CD4-positive, alpha-beta T cell (primary cell): Measurements from ENCODE around the gene RCOR1. TPM values are rescaled to one million over a fixed set of nuclear protein-coding genes. Genes with fewer than 3 reads are reported as not detected.

Source experiments
- ATAC-seq: fragments of 200-7000 bp; cut with Tn5 transposase; one replicate; pipeline ENCODE4 v1.10.0; 2022; ENCODE audit warnings: mild to moderate bottlenecking; ENCODE audit not compliant: poor library complexity
- CTCF ChIA-PET: fragments of 350-600 bp; sonication (Branson Sonifier 250); formaldehyde crosslinking; loops from one replicate; lab custom pipeline; 2021; ENCODE audit warnings: antibody characterized with exemption, inconsistent platforms; lab: Charles Lee
- POLR2A ChIA-PET: fragments of 350-600 bp; sonication (Branson Sonifier 250); formaldehyde crosslinking; loops from one replicate; lab custom pipeline; 2021; ENCODE audit warnings: antibody characterized with exemption, inconsistent platforms; lab: Charles Lee
- DNase-seq, 14 experiments: peaks; one replicate each; pipeline ENCODE4 v3.0.0-alpha.2; 2013 to 2020; ENCODE audit warnings: mixed read lengths in 2 of 14
- H3K27ac ChIP-seq, 2 donors: one replicate each; pipeline versions ENCODE4 v1.5.1 to v1.7.0; 2013; ENCODE audit warnings: low read length in 2 of 2, low read depth in 1 of 2, mild to moderate bottlenecking in 1 of 2
- H3K27me3 ChIP-seq, 2 experiments: 1 replicate in 1 of 2; 2 replicates in 1 of 2; pipeline versions ENCODE4 v1.6.1 to v1.7.0; 2013; ENCODE audit warnings: low read length in 2 of 2, control low read depth in 1 of 2, mild to moderate bottlenecking in 1 of 2, moderate library complexity in 1 of 2; ENCODE audit not compliant: insufficient read depth in 2 of 2, control insufficient read depth in 1 of 2
- H3K36me3 ChIP-seq: one replicate; pipeline ENCODE4 v1.6.1; 2013; ENCODE audit warnings: low read length, control low read depth; ENCODE audit not compliant: insufficient read depth
- H3K4me1 ChIP-seq: one replicate; pipeline ENCODE4 v1.6.1; 2013; ENCODE audit warnings: low read length, control low read depth; ENCODE audit not compliant: insufficient read depth
- H3K4me3 ChIP-seq: one replicate; pipeline ENCODE4 v1.5.1; 2013; ENCODE audit warnings: mild to moderate bottlenecking, low read length, moderate library complexity
- H3K9me3 ChIP-seq, 2 experiments: 1 replicate in 1 of 2; 2 replicates in 1 of 2; pipeline versions ENCODE4 v1.6.1 to v1.7.0; 2013; ENCODE audit warnings: low read length in 2 of 2, mild to moderate bottlenecking in 2 of 2, control low read depth in 1 of 2, moderate library complexity in 1 of 2; ENCODE audit not compliant: control insufficient read depth in 1 of 2, insufficient read depth in 1 of 2
- H3K27ac Mint-ChIP-seq: one replicate; pipeline ENCODE4 v1.8.0; 2020; ENCODE audit warnings: mixed read lengths
- H3K27me3 Mint-ChIP-seq: one replicate; pipeline ENCODE4 v1.8.0; 2021; ENCODE audit warnings: mixed read lengths
- H3K36me3 Mint-ChIP-seq: one replicate; pipeline ENCODE4 v1.8.0; 2021; ENCODE audit warnings: low read depth, mixed read lengths
- H3K4me1 Mint-ChIP-seq: one replicate; pipeline ENCODE4 v1.8.0; 2021; ENCODE audit warnings: low read depth, mixed read lengths
- H3K4me3 Mint-ChIP-seq: one replicate; pipeline ENCODE4 v1.8.0; 2020; ENCODE audit warnings: mild to moderate bottlenecking, mixed read lengths
- H3K9me3 Mint-ChIP-seq: one replicate; pipeline ENCODE4 v1.8.0; 2020; ENCODE audit warnings: mixed read lengths
- CTCF ChIP-seq: fragments of 200-600 bp; IDR thresholded peaks from one replicate; pipeline ENCODE4 v1.8.0; 2022; ENCODE audit warnings: antibody characterized with exemption, mild to moderate bottlenecking
- intact Hi-C, 2 experiments: fragments of 100-400 bp; cut with DNase I in 1 of 2; cut with micrococcal nuclease in 1 of 2; formaldehyde crosslinking; loops; one replicate each; pipeline versions ENCODE4 v1.15.1 to v1.9.0; 2023 to 2025; cut with DNase I, micrococcal nuclease
- total RNA-seq, 174 experiments: library from RNA in 2 of 174; stranded (reverse) in 2 of 174; gene quantifications; one replicate each; pipeline ENCODE4 v1.2.3 and lab custom pipeline; 2021 to 2026

The RCOR1 gene
- total RNA-seq, 2 experiments from 2014 or later, result 20.5 to 23.1 TPM

GRCh38 chr14:102551995-102552705 is 40.3 kb upstream of the RCOR1 start:
- Histone ChIP-seq H3K4me3 (no peak overlapping the region), H3K36me3 (no peaks in the 10 kb centered on the region), H3K4me1 (peaks cover 16% of the 10 kb centered on the region), H3K27me3 (peaks cover under 1 to 3% of the 10 kb centered on the region in 2 experiments), H3K9me3 (no peaks in the 10 kb centered on the region), H3K27ac (no peak overlapping the region)
- POLR2A ChIA-PET, result no interaction called here
- Mint-ChIP-seq H3K4me3 (no peak overlapping the region), H3K9me3 (no peaks in the 10 kb centered on the region), H3K27ac (no peak overlapping the region), H3K4me1 (no peaks in the 10 kb centered on the region), H3K36me3 (no peaks in the 10 kb centered on the region), H3K27me3 (peaks cover 30% of the 10 kb centered on the region)
- intact Hi-C loops, result no loop called here
- ATAC-seq (no peak), DNase-seq (no peak)
- no peak for TF ChIP-seq CTCF
- CTCF ChIA-PET, result no interaction called here

GRCh38 chr14:102554821-102555819 is 37.3 kb upstream of the RCOR1 start:
- H3K36me3 ChIP-seq, result no peaks in the 10 kb centered on the region
- H3K9me3 Mint-ChIP-seq, result no peaks in the 10 kb centered on the region
- peak overlapping the region; percentile 56 to 66 for H3K27ac ChIP-seq
- H3K4me1 ChIP-seq, result peaks cover 16% of the 10 kb centered on the region
- ChIA-PET CTCF (no interaction called here), POLR2A (no interaction called here)
- no peaks in the 10 kb centered on the region for H3K4me1 Mint-ChIP-seq
- TF ChIP-seq CTCF, result no peak
- H3K27me3 ChIP-seq, result no peaks in the 10 kb centered on the region
- ATAC-seq (peak; percentile 95), DNase-seq (peak; percentile 24 to 77 (median 46))
- peak overlapping the region; percentile 78 for H3K4me3 Mint-ChIP-seq
- no peaks in the 10 kb centered on the region for H3K9me3 ChIP-seq
- H3K4me3 ChIP-seq, result peak overlapping the region; percentile 66
- H3K36me3 Mint-ChIP-seq, result no peaks in the 10 kb centered on the region
- peaks cover 9% of the 10 kb centered on the region for H3K27me3 Mint-ChIP-seq
- H3K27ac Mint-ChIP-seq, result no peak overlapping the region
- intact Hi-C loops, result no loop called here

GRCh38 chr14:102556098-102556677 is 36.3 kb upstream of the RCOR1 start:
- DNase-seq (no peak), ATAC-seq (no peak)
- Mint-ChIP-seq H3K27me3 (no peaks in the 10 kb centered on the region), H3K27ac (no peak overlapping the region), H3K4me1 (no peaks in the 10 kb centered on the region), H3K4me3 (peak overlapping the region; percentile 67), H3K9me3 (no peaks in the 10 kb centered on the region), H3K36me3 (no peaks in the 10 kb centered on the region)
- H3K4me3 ChIP-seq, result no peak overlapping the region
- H3K36me3 ChIP-seq, result no peaks in the 10 kb centered on the region
- intact Hi-C loops, result no loop called here
- no peaks in the 10 kb centered on the region for H3K27me3 ChIP-seq
- no peak overlapping the region for H3K27ac ChIP-seq
- H3K4me1 ChIP-seq, result peaks cover 16% of the 10 kb centered on the region
- TF ChIP-seq CTCF, result no peak
- no peaks in the 10 kb centered on the region for H3K9me3 ChIP-seq
- ChIA-PET CTCF (no interaction called here), POLR2A (interaction anchor here (0.7 kb wide), 1 partner anchor 321 kb away, joined by 3 read pairs; no protein-coding TSS in a partner anchor)
